ENCODE measurements around the gene CNST.

DNA sequence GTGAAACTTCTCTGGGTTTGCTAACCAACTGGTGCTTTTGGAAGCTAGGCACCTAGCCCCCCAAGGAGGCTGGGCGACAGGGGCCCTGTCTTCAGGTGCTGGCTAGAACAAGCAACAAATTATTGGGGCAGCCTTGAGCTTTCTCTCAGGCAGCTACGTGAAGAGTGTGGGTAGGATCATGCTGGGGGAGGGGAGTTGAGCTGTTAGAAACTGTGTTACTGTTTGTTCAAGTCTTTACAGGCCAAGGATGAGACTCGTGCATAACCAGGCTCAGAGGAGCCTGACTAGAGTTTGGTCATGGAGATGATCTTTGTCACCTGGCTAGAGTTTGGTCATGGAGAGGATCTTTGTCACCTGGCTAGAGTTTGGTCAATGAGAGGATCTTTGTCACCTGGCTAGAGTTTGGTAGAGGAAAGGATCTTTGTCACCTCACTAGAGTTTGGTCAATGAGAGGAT is 145.3 kb downstream of the CNST start:
- TF ChIP-seq CTCF (conservative IDR thresholded peaks at IDR 0.05) (no peak), EZH2 (IDR thresholded peaks at IDR 0.05; ENCODE audit: low read depth) (no peak)

Data from PC-9 (cell line).